COLO668 (cell line): ENCODE results near the gene TAF11L14.

Source experiments
- DNase-seq: peaks from one replicate; lab custom pipeline; 2025; ENCODE audit not compliant: unreplicated experiment; lab: John Stamatoyannopoulos, UW

The TAF11L14 gene

GRCh38 chr5:17678751-17679324, 44.6 kb downstream of the TAF11L14 start:
- DNase-seq, result no peak

DNA sequence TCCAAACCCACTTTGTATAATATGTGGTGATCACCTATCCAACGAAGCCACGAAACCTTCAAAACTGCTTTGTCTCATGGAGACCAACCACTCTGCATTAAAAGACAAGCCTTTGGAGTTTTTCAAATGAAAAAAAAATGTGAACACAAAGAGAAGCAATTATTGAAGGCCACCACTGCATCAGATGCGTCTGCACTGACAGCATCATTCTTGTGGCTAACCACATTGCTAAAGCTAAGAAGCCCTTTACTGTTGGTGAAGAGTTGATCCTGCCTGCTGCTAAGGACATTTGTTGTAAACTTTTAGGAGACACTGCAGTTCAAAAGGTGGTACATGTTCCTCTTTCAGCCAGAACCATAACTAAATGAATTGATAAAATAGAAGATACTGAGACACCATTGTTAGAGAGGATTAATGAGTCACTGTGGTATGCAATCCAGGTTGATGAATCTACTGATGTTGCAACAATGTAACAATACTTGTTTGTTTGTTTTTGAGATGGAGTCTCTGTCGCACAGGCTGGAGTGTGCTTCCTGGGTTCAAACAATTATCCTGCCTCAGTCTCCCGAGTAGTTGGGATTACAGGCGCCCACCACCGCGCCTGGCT, 45.4 kb downstream of the TAF11L14 start:
- no peak for DNase-seq

DNA sequence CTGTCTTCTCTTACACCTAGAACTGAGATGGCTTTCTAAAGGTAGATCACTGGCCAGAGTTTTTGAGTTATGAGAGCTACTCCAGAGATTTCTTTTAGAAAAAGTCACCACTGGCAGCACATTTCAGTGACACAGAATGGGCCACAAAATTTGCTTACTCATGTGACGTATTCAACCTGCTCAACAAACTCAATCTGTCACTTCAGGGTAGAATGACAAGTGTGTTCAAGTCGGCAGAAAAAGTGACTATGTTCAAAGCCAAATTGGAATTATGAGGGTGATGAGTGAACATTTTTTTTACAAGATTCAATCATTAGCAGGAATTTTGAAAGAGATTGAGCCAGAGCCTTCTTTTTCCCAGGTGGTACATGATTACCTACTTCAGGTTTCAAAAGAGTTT, 46.5 kb downstream of the TAF11L14 start:
- no peak for DNase-seq
